GM21360 (cell line): ENCODE data around the gene DCLK2.

ENCODE experiments used
- ATAC-seq: cut with Tn5 transposase; IDR thresholded peaks from one replicate; pipeline ENCODE4 v1.9.1; 2021; ENCODE audit warnings: mild to moderate bottlenecking, moderate library complexity; ENCODE audit not compliant: unreplicated experiment

DCLK2 gene

GRCh38 chr4:150256225-150256620, 178.0 kb downstream of the DCLK2 start:
- no peak for ATAC-seq

- no peak for ATAC-seq
These were observed 178.8 kb downstream of the DCLK2 start for GRCh38 chr4:150256841-150257730.

- no peak for ATAC-seq
These were observed 180.3 kb downstream of the DCLK2 start for GRCh38 chr4:150258569-150258968.

GRCh38 chr4:150259861-150260567, 181.8 kb downstream of the DCLK2 start:
- ATAC-seq, result no peak

GRCh38 chr4:150261571-150261970, 183.3 kb downstream of the DCLK2 start:
- no peak for ATAC-seq

- ATAC-seq, result no peak
These were observed 184.4 kb downstream of the DCLK2 start for GRCh38 chr4:150262611-150263010.

- no peak for ATAC-seq
These were observed 186.4 kb downstream of the DCLK2 start for GRCh38 chr4:150264595-150265161.

GRCh38 chr4:150265806-150266205, 187.6 kb downstream of the DCLK2 start:
- no peak for ATAC-seq

- ATAC-seq, result no peak
These were observed 190.2 kb downstream of the DCLK2 start for GRCh38 chr4:150268444-150268843.

- no peak for ATAC-seq
These were observed 200.0 kb downstream of the DCLK2 start for GRCh38 chr4:150278206-150278605.

- no peak for ATAC-seq
These were observed 202.0 kb downstream of the DCLK2 start for GRCh38 chr4:150280081-150280895.

GRCh38 chr4:150280975-150281374, 202.7 kb downstream of the DCLK2 start:
- no peak for ATAC-seq

GRCh38 chr4:150283689-150284088, 205.4 kb downstream of the DCLK2 start:
- no peak for ATAC-seq

- no peak for ATAC-seq
These were observed 208.4 kb downstream of the DCLK2 start for GRCh38 chr4:150286656-150287055.

GRCh38 chr4:150289198-150289597, 211.0 kb downstream of the DCLK2 start:
- no peak for ATAC-seq

- no peak for ATAC-seq
These were observed 211.6 kb downstream of the DCLK2 start for GRCh38 chr4:150289881-150290280.

- no peak for ATAC-seq
These were observed 219.7 kb downstream of the DCLK2 start for GRCh38 chr4:150297861-150298474.

GRCh38 chr4:150299816-150300215, 221.6 kb downstream of the DCLK2 start:
- ATAC-seq, result no peak

- ATAC-seq, result no peak
These were observed 224.3 kb downstream of the DCLK2 start for GRCh38 chr4:150302553-150302952.

GRCh38 chr4:150305995-150306394, 227.8 kb downstream of the DCLK2 start:
- ATAC-seq, result no peak

- ATAC-seq, result no peak
These were observed 228.5 kb downstream of the DCLK2 start for GRCh38 chr4:150306719-150307118.
